Measurements from ENCODE around the gene TXLNA. TPM values are rescaled to one million over a fixed set of nuclear protein-coding genes. Genes with fewer than 3 reads are reported as not detected.
"Not testable (repeated sequence)": the region's sequence is repeated elsewhere in the genome, so short reads cannot be mapped to it uniquely, and the experiment has no call there.

Gene TXLNA
- polyA plus RNA-seq, 2 of the 4 experiments (the other 2 are of a cell fraction): 22.5 to 25.0 TPM

DNA sequence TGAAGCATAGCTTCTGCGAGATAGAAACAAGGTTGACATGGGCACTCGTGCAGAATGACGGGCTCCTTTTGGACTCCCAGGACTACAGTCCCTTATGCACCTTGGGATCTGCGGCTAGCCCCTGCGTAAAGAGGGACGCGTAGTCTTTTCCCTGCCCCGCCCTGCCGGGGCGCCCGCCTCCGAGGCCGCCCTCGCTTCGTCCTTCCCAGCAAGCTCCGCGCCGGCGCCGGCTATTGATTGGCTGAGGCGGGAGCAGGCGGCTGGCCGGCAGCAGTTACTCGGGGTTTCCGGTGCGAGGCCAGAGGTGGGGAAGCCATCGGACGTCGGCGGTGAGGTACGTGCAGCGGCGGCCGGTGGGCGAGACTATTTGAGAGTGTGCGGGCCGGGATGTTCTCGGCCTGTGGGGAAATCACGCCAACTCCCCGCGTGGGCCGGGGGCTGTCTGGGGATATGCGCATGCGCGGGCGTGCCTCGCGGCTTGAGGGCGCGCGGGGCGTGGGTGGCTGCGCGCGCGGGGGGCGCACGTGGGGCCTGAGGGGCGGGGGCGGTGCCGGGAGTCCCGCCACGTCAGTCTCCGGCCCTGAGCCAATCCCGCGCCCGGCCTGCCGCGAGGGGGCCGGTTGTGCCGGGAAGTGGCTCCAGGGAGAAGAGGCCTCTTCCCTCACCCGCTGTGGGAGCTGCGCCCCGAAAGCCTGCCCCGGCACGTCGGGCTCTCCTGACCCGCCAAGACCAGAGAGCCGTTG, at the start of gene TXLNA (continued):
- TF ChIP-seq ZSCAN20 (CRISPR knock-in tag; IDR thresholded peaks at IDR 0.05): no peak
- TF ChIP-seq FOSL2 (IDR thresholded peaks at IDR 0.05): no peak
- TF ChIP-seq FOSL2 (CRISPR knock-in tag; IDR thresholded peaks at IDR 0.05): no peak
- 0 out of 2 replicates have a peak, but pooled peaks have one; percentile 6 for TF ChIP-seq GATA3 (IDR thresholded peaks at IDR 0.05; ENCODE audit: borderline replicate concordance)
- TF ChIP-seq MAZ (IDR thresholded peaks at IDR 0.05; ENCODE audit: borderline replicate concordance, low read depth, low read length): no peak
- no peak for TF ChIP-seq BHLHE40 (IDR thresholded peaks at IDR 0.05; ENCODE audit: low read depth, low read length)
- TF ChIP-seq HOXB5 (CRISPR knock-in tag; IDR thresholded peaks at IDR 0.05): peak; percentile 75; the same call in 1 of the 2 replicates
- no peak for TF ChIP-seq NFE2L2 (conservative IDR thresholded peaks at IDR 0.05; ENCODE audit: low read length)
- TF ChIP-seq, protein P1, sequence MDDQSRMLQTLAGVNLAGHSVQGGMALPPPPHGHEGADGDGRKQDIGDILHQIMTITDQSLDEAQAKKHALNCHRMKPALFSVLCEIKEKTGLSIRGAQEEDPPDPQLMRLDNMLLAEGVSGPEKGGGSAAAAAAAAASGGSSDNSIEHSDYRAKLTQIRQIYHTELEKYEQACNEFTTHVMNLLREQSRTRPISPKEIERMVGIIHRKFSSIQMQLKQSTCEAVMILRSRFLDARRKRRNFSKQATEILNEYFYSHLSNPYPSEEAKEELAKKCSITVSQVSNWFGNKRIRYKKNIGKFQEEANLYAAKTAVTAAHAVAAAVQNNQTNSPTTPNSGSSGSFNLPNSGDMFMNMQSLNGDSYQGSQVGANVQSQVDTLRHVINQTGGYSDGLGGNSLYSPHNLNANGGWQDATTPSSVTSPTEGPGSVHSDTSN (IDR thresholded peaks at IDR 0.05): no peak
- no peak for TF ChIP-seq ZNF302 (CRISPR knock-in tag; IDR thresholded peaks at IDR 0.05)
- TF ChIP-seq MYC (IDR thresholded peaks at IDR 0.05; ENCODE audit: borderline replicate concordance, low read length): no peak
- TF ChIP-seq, protein P2, sequence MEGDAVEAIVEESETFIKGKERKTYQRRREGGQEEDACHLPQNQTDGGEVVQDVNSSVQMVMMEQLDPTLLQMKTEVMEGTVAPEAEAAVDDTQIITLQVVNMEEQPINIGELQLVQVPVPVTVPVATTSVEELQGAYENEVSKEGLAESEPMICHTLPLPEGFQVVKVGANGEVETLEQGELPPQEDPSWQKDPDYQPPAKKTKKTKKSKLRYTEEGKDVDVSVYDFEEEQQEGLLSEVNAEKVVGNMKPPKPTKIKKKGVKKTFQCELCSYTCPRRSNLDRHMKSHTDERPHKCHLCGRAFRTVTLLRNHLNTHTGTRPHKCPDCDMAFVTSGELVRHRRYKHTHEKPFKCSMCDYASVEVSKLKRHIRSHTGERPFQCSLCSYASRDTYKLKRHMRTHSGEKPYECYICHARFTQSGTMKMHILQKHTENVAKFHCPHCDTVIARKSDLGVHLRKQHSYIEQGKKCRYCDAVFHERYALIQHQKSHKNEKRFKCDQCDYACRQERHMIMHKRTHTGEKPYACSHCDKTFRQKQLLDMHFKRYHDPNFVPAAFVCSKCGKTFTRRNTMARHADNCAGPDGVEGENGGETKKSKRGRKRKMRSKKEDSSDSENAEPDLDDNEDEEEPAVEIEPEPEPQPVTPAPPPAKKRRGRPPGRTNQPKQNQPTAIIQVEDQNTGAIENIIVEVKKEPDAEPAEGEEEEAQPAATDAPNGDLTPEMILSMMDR (IDR thresholded peaks at IDR 0.05): no peak
- no peak for TF ChIP-seq CEBPB (IDR thresholded peaks at IDR 0.05)
- no peak; the same call in 1 of the 2 replicates for TF ChIP-seq FOSB (CRISPR knock-in tag; IDR thresholded peaks at IDR 0.05)
- no peak for TF ChIP-seq KDM5A (IDR thresholded peaks at IDR 0.05)
- no peak for TF ChIP-seq RNF2 (IDR thresholded peaks at IDR 0.05; ENCODE audit: borderline replicate concordance, low read depth)
- no peak for TF ChIP-seq MAFK (IDR thresholded peaks at IDR 0.05; ENCODE audit: partially characterized antibody)
- no peak for TF ChIP-seq CHD2 (IDR thresholded peaks at IDR 0.05; ENCODE audit: low read length, partially characterized antibody)
- TF ChIP-seq, protein P3, sequence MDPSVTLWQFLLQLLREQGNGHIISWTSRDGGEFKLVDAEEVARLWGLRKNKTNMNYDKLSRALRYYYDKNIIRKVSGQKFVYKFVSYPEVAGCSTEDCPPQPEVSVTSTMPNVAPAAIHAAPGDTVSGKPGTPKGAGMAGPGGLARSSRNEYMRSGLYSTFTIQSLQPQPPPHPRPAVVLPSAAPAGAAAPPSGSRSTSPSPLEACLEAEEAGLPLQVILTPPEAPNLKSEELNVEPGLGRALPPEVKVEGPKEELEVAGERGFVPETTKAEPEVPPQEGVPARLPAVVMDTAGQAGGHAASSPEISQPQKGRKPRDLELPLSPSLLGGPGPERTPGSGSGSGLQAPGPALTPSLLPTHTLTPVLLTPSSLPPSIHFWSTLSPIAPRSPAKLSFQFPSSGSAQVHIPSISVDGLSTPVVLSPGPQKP (IDR thresholded peaks at IDR 0.05; ENCODE audit: low read depth, low read length): no peak
- no peak for TF ChIP-seq EHF (CRISPR knock-in tag; IDR thresholded peaks at IDR 0.05)
- no peak for TF ChIP-seq HEYL (CRISPR knock-in tag; IDR thresholded peaks at IDR 0.05)
- TF ChIP-seq, protein P4, sequence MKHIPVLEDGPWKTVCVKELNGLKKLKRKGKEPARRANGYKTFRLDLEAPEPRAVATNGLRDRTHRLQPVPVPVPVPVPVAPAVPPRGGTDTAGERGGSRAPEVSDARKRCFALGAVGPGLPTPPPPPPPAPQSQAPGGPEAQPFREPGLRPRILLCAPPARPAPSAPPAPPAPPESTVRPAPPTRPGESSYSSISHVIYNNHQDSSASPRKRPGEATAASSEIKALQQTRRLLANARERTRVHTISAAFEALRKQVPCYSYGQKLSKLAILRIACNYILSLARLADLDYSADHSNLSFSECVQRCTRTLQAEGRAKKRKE (CRISPR knock-in tag; IDR thresholded peaks at IDR 0.05; ENCODE audit: low read depth): 0 out of 2 replicates have a peak, but pooled peaks have one; percentile 65
- TF ChIP-seq KDM1A (IDR thresholded peaks at IDR 0.05; ENCODE audit: low read depth): no peak
- TF ChIP-seq NPAS2 (CRISPR knock-in tag; IDR thresholded peaks at IDR 0.05; ENCODE audit: borderline replicate concordance): no peak
- TF ChIP-seq HOXA7 (CRISPR knock-in tag; IDR thresholded peaks at IDR 0.05): no peak

DNA sequence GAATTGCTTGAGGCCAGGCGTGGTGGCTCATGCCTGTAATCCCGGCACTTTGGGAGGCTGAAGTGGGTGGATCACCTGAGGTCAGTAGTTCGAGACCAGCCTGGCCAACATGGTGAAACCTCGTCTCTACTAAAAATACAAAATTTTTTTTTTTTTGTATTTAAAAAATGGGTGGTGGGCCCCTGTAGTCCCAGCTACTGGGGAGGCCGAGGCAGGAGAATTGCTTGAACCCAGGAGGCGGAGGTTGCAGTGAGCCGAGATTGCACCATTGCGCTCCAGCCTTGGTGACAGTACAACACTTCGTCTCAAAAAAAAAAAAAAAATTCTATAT, 45.6 kb upstream of the TXLNA start:
- peak overlapping the region; percentile 49; the same call in 2 of the 3 replicates for H3K4me2 ChIP-seq
- 89% methylated on average over 9 of the region's 9 CpGs for WGBS (ENCODE audit: missing lambda C conversion rate)
- not testable (repeated sequence) for H3K9me3 ChIP-seq; H3K4me3 ChIP-seq; ATAC-seq; DNase-seq (ENCODE audit: low read depth in 1 of 2, low spot score in 1 of 2); FAIRE-seq
- CTCF ChIA-PET: interaction anchor here (0.6 to 1.0 kb wide), 3 partner anchors 8 to 81 kb away, joined by 3 to 6 read pairs (median 3); no protein-coding TSS in a partner anchor
- H3K4me1 ChIP-seq: peaks cover 21% of the 10 kb centered on the region
- H3K27ac ChIP-seq: peak overlapping the region; percentile 41 to 80; a peak in 4 of 6 replicates
- POLR2A ChIA-PET: interaction anchor here (0.6 to 0.7 kb wide), 3 partner anchors 21 to 218 kb away, joined by 3 to 6 read pairs (median 5); no protein-coding TSS in a partner anchor

Data from A549 (cell line).